Fibroblast of the aortic adventitia (primary cell): ENCODE results near the gene ARRDC4. TPM values are rescaled to one million over a fixed set of nuclear protein-coding genes. Genes with fewer than 3 reads are reported as not detected.

Experiments
- DNase-seq: peaks from one replicate; pipeline ENCODE4 v3.0.0-alpha.2; 2010; ENCODE audit warnings: low read depth
- H3K4me3 ChIP-seq: 2 replicates; pipeline ENCODE4 v1.5.1; 2011; ENCODE audit warnings: low read depth, mild to moderate bottlenecking, control low read depth, low read length, moderate library complexity
- CTCF ChIP-seq: IDR thresholded peaks from 2 replicates; pipeline ENCODE4 v1.5.1; 2011; ENCODE audit warnings: mild to moderate bottlenecking, low read length, control low read depth, inconsistent platforms; ENCODE audit not compliant: insufficient read depth
- total RNA-seq: library from RNA; depleted of rRNA; stranded (reverse); fragments of >200 nt; gene quantifications from 2 replicates; pipeline ENCODE4 v1.2.3, GENCODE V29; 2012; ENCODE audit warnings: low replicate concordance

Gene ARRDC4
- total RNA-seq, 1 donor, result 6.2 TPM

- DNase-seq, result no peak
- no peak for TF ChIP-seq CTCF
- H3K4me3 ChIP-seq, result no peak overlapping the region
Observed at GRCh38 chr15:98002419-98002818, 41.9 kb downstream of the ARRDC4 start.

GRCh38 chr15:98002866-98003265, 42.4 kb downstream of the ARRDC4 start:
- TF ChIP-seq CTCF, result no peak
- no peak for DNase-seq
- no peak overlapping the region for H3K4me3 ChIP-seq

- H3K4me3 ChIP-seq, result no peak overlapping the region
- no peak for DNase-seq
- TF ChIP-seq CTCF, result no peak
Observed at GRCh38 chr15:98003518-98003917, 43.0 kb downstream of the ARRDC4 start.

- TF ChIP-seq CTCF, result no peak
- H3K4me3 ChIP-seq, result no peak overlapping the region
- no peak for DNase-seq
Observed at GRCh38 chr15:98003996-98004395, 43.5 kb downstream of the ARRDC4 start.

- DNase-seq, result no peak
- TF ChIP-seq CTCF, result no peak
- H3K4me3 ChIP-seq, result no peak overlapping the region
Observed at GRCh38 chr15:98005659-98006058, 45.2 kb downstream of the ARRDC4 start.

- TF ChIP-seq CTCF, result no peak
- DNase-seq, result no peak
- H3K4me3 ChIP-seq, result no peak overlapping the region
Observed at GRCh38 chr15:98009169-98009568, 48.7 kb downstream of the ARRDC4 start.

- H3K4me3 ChIP-seq, result no peak overlapping the region
- no peak for DNase-seq
- TF ChIP-seq CTCF, result no peak
Observed at GRCh38 chr15:98009971-98010370, 49.5 kb downstream of the ARRDC4 start.
